KMS-11 (cell line): ENCODE data around the gene CREB3L2.

Experiments
- H2AFZ ChIP-seq: fragments of 200-600 bp; sonication (generic); 2 replicates; pipeline ENCODE4 v1.6.1; 2016; ENCODE audit warnings: antibody characterized with exemption, mixed run types, low read depth
- H3K27ac ChIP-seq: fragments of 200-600 bp; sonication (generic); 2 replicates; pipeline ENCODE4 v1.6.1; 2016; ENCODE audit warnings: mild to moderate bottlenecking, mixed run types
- H3K27me3 ChIP-seq: fragments of 200-600 bp; sonication (generic); 2 replicates; pipeline ENCODE4 v1.6.1; 2017; ENCODE audit warnings: mild to moderate bottlenecking, low read depth, mixed run types, moderate library complexity; ENCODE audit not compliant: insufficient read depth
- H3K36me3 ChIP-seq: fragments of 200-600 bp; sonication (generic); 2 replicates; pipeline ENCODE4 v1.6.1; 2017; ENCODE audit warnings: mild to moderate bottlenecking, mixed run types; ENCODE audit not compliant: insufficient read depth
- H3K4me1 ChIP-seq: fragments of 200-600 bp; sonication (generic); 2 replicates; pipeline ENCODE4 v1.6.1; 2016; ENCODE audit warnings: mild to moderate bottlenecking, low read depth, mixed run types; ENCODE audit not compliant: poor library complexity, severe bottlenecking
- H3K4me2 ChIP-seq: fragments of 200-600 bp; sonication (generic); 2 replicates; pipeline ENCODE4 v1.7.0; 2016; ENCODE audit warnings: mild to moderate bottlenecking, mixed run types
- H3K4me3 ChIP-seq: fragments of 200-600 bp; sonication (generic); IDR thresholded peaks from 2 replicates; pipeline ENCODE4 v1.6.1; 2017; ENCODE audit warnings: low read depth, low read length, mixed read lengths; ENCODE audit not compliant: insufficient read depth
- H3K79me2 ChIP-seq: fragments of 200-600 bp; sonication (generic); 2 replicates; pipeline ENCODE4 v1.6.1; 2016; ENCODE audit warnings: low read depth, mixed run types; ENCODE audit not compliant: insufficient read depth
- H3K9ac ChIP-seq: fragments of 200-600 bp; sonication (generic); 2 replicates; pipeline ENCODE4 v1.6.1; 2016; ENCODE audit warnings: mild to moderate bottlenecking, mixed run types
- H4K20me1 ChIP-seq: fragments of 200-600 bp; sonication (generic); 2 replicates; pipeline ENCODE4 v1.6.1; 2016; ENCODE audit warnings: mild to moderate bottlenecking, mixed run types; ENCODE audit not compliant: insufficient read depth
- CTCF ChIP-seq: fragments of 200-600 bp; sonication (generic); conservative IDR thresholded peaks from 2 replicates; pipeline ENCODE4 v1.6.1; 2017; ENCODE audit warnings: low read depth, mild to moderate bottlenecking, antibody characterized with exemption, low read length, moderate library complexity, mixed read lengths

CREB3L2 gene

GRCh38 chr7:138000081-138000701, 1.7 kb downstream of the CREB3L2 start:
- Histone ChIP-seq H3K79me2 (peaks cover 62% of the 10 kb centered on the region), H2AFZ (peak overlapping the region; percentile 80; the same call in 1 of the 2 replicates), H3K4me2 (peak overlapping the region; percentile 96)

GRCh38 chr7:137999496-138000080, 2.3 kb downstream of the CREB3L2 start:
- Histone ChIP-seq H3K79me2 (peaks cover 68% of the 10 kb centered on the region), H3K4me2 (peak overlapping the region; percentile 96), H4K20me1 (no peaks in the 10 kb centered on the region; the same call in 1 of the 2 replicates), H3K27ac (peak overlapping the region; percentile 81), H3K4me1 (peaks cover 52% of the 10 kb centered on the region), H2AFZ (no peak overlapping the region), H3K36me3 (no peaks in the 10 kb centered on the region), H3K9ac (peak overlapping the region; percentile 80; the same call in 1 of the 2 replicates), H3K4me3 (peak overlapping the region; percentile 53), H3K27me3 (no peaks in the 10 kb centered on the region)
- TF ChIP-seq CTCF, result no peak

More at GRCh38 chr7:138000081-138000701, 1.7 kb downstream of the CREB3L2 start:
- Histone ChIP-seq H3K9ac (peak overlapping the region; percentile 80), H3K36me3 (no peaks in the 10 kb centered on the region), H3K4me3 (peak overlapping the region; percentile 53), H3K27ac (peak overlapping the region; percentile 81), H3K27me3 (no peaks in the 10 kb centered on the region), H3K4me1 (peaks cover 47% of the 10 kb centered on the region), H4K20me1 (no peaks in the 10 kb centered on the region; the same call in 1 of the 2 replicates)
- no peak for TF ChIP-seq CTCF

- Histone ChIP-seq H4K20me1 (no peaks in the 10 kb centered on the region; the same call in 1 of the 2 replicates), H3K27me3 (no peaks in the 10 kb centered on the region), H3K4me2 (peak overlapping the region; percentile 96), H3K27ac (no peak overlapping the region), H3K36me3 (no peaks in the 10 kb centered on the region), H3K4me3 (no peak overlapping the region), H3K9ac (no peak overlapping the region), H3K79me2 (peaks cover 82% of the 10 kb centered on the region), H2AFZ (no peak overlapping the region), H3K4me1 (peaks cover 65% of the 10 kb centered on the region)
- no peak for TF ChIP-seq CTCF
These were observed 3.6 kb downstream of the CREB3L2 start for GRCh38 chr7:137998250-137998649.

- peaks cover 94% of the 10 kb centered on the region for H3K79me2 ChIP-seq
- H2AFZ ChIP-seq, result no peak overlapping the region
- H3K27ac ChIP-seq, result no peak overlapping the region
- H4K20me1 ChIP-seq, result peaks cover 3% of the 10 kb centered on the region; the same call in 1 of the 2 replicates
- no peak overlapping the region for H3K4me2 ChIP-seq
- H3K36me3 ChIP-seq, result no peaks in the 10 kb centered on the region
- no peak overlapping the region for H3K4me3 ChIP-seq
- no peaks in the 10 kb centered on the region for H3K27me3 ChIP-seq
- no peak for TF ChIP-seq CTCF
- peaks cover 74% of the 10 kb centered on the region for H3K4me1 ChIP-seq
- H3K9ac ChIP-seq, result no peak overlapping the region
These were observed 5.0 kb downstream of the CREB3L2 start for GRCh38 chr7:137996871-137997270.
